HUDEP-2 (cell line): ENCODE results near the gene PIGR.
A peak's percentile ranks its signal among the peaks of the same experiment; 100 is the strongest.
"Not testable (repeated sequence)": the region's sequence is repeated elsewhere in the genome, so short reads cannot be mapped to it uniquely, and the experiment has no call there.

Experiments used
- DNase-seq, 76 experiments: peaks; one replicate each; lab custom pipeline; 2025; ENCODE audit not compliant: unreplicated experiment in 76 of 76; lab: John Stamatoyannopoulos, UW

Gene PIGR

DNA sequence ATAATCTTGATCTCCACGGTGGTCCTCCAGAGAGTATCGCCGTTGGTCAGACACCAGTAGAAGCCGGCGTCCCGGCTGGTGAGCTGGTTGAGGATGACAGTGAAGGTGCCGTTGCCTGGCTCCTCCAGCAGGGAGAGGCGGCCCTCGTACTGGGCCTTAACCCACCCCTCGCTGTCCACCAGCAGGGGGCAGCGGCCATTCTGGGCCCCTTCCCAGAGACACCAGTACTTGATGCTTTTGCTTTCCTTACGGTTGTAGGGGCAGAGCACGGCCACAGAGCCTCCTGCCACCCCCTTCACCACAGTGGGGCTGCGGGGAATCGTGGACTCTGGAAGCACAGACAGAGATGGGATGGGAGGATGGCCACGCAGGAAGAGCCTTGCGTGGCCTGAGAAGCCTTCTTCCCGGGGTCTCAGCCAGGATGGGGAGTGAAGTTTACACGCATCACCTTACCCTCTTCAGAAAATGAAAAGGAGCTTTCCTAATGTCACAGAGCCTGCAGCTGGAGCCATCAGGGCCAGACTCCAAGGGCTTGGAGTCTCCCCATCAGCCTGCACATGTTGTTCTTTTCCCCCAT, 10.7 kb downstream of the PIGR start:
- DNase-seq: peak in 47 of 76 experiments; percentile 5 to 56 (median 29)

DNA sequence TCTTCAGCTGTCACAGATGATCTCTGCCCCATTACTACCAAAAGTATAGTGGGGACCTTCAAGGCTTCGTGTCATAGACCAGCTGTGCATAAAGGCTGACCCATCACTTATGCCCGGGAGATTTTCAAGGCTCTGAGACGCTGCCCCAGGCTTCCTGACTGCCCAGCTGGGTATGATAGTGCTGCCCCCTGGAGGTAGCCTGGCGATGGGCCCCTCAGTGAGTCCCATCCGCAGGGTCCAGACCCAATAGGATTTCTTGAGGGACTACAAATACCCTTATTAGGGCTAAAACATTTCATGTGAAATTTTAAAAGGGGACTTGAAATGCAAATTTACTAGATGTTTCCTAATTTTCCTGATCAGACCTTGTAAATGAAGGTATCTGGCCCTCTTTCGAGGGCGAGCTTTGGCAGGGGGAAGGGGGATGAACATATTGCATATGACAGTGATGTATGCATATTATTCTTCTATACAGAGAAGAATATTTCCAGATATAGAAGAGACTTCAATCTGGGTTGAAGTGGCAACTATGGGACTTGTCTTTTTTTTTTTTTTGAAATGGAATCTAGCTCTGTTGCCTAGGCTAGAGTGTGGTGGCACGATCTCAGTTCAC, 12.8 kb downstream of the PIGR start:
- peak in 30 of 76 experiments; percentile 3 to 34 (median 18) for DNase-seq

DNA sequence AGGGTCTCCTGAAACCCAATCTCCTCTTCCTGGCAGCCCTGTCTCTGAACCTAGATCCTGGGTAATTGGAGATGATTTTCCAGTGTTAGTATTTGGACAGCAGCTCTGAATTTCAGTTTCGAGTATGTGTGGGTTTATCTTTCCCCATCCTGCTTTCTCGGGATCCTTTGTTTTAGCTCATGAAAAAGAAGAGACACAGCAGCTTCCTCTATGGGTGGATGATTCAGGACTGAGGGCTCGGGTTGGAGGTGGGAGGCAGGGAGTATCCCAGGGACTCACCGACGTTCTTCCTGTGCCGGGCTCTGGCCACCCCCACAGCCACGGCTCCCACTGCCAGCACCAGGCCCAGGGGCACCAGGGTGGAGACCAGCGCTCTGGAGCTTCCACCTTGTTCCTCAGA, 14.1 kb downstream of the PIGR start:
- DNase-seq: no peak

DNA sequence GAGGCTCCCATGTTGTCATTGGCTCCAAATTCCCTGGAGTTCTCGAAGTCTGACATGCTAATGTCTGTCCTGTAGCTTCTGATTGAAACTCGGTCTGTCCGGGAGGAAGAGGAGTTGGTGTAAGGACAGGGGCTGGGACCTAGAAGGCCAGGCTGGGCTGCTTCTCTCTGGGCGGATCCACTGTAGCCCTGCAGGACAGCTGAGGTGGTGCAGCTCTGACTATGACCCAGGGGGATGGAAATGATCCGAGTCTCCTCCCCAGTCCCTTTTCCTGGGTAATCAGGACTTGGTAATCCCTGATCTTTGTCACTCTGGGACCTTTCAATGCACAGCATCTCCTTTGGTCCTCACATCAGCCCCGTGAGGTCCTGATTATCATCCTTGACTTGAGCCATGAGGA, 14.6 kb downstream of the PIGR start:
- DNase-seq: no peak

DNA sequence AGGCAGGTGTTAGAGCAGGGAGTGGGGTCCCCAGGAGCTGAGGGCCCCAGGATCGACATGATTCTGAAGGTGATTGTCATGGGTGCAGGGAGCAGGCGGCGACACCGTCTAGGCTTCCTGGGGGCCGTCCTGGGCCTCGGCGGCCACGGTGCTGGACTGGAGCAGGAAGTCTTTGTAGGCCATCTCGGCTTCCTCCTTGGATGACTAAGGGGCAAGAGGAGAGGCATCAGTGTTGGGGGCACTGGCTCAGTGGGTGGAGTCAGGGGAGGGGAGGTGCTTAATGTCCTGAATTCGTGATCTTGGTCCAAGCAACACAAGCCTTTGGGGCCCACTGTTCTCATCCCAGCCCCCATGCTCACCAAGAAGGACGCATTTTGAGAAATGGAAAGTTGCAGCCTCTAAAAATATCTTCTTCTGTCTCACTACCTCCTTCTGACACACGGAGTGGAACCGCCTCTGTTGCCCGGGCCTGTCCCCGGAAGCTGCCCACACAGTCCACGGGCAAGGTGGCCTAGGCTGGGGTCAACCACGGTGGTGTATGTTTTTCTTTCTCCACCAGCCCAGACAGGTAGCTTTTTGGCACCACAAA, 16.0 kb downstream of the PIGR start:
- DNase-seq: no peak

DNA sequence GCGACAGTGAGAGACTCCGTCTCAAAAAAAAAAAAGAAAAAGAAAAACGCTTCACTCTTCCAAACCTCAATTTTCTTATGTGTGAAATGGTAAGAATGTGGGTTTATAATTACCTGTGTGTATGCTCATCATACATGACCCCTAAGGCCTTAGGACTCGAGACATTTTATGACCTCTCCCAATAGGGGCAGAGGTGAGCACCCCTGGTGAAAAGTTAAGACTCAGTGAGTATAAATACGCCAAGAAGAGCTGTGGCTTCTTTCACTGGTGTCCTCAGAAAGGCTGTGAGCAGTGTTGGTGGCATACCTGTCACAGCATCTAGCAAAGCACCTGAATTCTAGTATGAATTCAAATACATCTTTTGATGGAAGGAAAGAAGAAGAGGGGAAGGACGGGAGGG, 16.7 kb downstream of the PIGR start:
- DNase-seq: no peak

DNA sequence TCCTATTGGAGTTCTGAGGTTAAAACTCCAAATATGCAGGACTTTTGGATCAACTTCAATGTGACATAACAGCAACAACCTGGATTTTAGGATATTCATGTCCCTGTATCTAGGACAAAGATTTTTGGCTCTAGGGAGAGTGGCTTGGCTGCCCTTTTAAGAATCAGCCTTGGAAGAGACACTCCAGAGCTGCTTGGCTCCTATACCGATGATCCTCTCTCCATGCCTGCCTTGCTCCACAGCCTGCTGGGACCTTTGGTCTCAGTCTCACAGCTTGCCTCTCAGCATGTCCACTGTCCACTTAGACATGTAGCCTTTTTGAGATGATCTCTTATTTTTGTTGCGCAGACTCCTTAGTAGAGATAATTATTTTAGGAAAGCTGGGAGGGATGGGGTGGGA, 20.0 kb downstream of the PIGR start:
- DNase-seq: no peak

DNA sequence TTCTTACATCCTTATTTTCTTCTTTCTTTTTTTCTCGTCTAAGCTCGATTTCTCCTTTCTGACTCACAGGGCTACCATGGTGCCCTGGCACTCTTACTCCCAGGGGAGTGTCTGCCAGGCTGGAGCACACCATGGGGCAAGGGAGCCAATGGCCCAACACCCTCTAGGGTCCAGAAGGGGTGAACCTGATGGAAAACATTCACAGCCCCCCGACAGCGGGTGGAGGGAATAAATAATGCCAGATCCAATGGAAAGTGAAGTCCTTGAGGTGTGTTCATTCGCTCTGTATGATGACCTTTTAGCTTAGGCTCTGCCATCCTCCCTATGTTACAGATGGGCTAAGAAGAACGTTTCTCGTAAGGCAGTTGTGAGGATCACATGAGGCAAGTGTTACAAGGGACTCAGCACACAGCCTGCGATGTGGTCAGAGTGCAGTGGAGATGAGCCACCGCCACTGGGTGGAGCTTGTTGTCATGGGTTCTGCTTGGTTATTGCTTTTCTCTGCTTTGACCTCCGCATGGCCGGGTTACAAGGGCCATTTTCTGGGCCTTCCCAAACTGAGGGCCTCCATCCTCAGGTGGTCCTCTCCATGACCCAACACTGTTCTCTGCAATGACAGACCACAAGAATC, 21.0 kb downstream of the PIGR start:
- peak in 10 of 76 experiments; percentile 7 to 44 (median 20) for DNase-seq

DNA sequence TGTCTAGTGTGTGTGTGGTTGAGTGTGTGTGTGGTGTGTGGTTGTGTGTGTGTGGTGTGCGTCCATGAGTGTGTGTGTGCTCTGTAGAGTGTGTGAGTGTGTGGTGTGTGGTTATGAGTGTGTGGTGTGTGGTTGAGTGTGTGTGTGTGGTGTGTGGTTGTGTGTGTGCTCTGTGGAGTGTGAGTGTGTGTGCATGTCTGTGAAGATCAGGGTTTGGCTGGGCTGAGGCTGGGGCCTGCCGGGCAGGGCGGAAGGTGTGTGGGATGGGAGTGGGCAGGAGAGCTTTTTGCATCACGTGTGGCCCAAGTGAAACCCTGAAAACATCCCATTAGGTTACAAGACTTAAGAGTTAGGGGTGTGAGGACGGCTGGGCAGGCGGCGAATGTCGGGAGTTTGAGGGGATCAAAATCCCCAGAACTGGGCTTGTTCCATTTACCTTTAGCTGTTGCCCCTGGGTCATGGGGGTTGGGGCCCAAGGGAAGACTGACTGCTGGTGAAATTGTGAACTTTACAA, 21.6 kb downstream of the PIGR start:
- DNase-seq: no peak

DNA sequence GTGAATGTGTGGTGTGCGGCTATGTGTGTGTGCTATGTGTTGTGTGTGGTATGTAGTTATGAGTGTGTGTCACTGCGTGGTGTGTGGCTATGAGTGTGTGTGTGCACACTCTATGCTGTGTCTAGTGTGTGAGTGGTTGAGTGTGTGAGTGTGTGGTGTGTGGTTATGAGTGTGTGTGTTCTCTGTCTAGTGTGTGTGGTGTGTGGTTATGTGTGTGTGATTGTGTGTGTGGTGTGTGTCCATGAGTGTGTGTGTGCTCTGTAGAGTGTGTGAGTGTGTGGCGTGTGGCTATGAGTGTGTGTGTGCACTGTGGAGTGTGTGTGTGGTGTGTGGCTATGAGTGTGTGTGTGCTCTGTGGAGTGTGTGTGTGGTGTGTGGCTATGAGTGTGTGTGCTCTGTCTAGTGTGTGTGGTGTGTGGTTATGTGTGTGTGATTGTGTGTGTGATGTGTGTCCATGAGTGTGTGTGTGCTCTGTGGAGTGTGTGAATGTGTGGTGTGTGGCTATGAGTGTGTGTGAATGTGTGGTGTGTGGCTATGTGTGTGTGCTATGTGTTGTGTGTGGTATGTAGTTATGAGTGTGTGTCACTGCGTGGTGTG, 22.2 kb downstream of the PIGR start:
- not testable (repeated sequence) for DNase-seq

DNA sequence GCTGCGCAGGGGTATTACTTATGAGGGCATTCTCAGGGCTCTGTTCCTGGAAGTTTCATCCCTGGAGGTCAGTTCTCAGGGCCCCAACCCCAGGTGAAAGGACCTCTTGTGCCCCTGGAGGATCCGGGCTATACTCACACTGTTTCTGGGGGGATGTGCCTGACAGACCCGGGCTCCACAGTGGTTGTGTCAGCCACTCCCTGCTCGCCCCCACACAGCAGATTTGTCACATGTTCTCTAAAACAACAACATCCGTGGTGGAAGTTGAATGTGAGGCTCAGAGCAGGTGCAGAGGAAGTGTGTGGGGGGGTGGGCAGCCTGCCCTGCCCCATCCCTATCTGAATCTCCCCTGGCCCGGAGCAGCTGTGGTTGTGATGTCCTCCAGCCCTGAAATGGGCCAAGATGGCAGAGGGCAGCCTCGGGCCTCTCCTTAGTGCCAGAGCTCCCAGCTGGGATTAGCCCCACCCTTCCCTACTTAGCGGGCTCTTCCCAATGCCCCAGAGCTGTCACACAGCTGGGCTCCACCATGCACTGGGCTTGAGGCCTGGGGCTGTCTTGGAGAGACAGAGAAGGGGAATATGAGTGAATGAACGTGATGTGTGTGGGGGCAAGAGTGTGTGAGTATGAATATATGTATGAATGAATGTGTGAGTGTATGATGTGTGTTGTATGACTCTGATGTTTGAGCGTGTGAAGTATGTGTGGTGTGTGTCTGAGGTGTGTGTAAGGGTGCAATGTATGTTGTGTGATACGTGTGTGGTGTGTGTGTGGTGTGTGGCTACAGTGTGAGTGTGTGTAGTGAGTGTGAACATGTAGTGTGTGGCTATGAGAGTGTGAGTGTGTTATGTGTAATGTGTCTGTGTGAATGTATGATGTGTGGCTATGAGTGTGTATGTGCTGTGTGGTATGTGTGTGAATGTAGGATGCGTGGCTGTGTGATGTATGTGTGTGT, 23.0 kb downstream of the PIGR start:
- DNase-seq: no peak

DNA sequence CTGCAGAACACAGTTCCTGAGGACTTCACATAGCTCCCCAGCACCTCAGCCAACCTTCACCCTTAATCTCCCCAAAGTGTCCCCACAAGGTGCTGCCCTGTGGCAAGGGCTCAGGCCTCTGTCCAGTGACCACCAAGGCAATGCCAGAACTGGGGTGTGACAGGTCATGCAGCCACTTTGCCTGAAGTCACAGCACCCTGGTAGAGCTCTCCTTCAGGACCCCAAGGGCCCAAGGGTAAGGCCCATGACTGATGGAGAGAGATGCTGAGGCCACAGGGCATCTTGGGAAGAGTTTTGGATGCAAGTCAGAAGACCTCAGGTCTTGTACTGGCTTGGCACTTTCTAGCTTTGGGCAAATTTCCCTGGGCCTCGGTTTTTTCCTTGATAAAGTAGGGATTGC, 23.7 kb downstream of the PIGR start:
- DNase-seq: no peak

DNA sequence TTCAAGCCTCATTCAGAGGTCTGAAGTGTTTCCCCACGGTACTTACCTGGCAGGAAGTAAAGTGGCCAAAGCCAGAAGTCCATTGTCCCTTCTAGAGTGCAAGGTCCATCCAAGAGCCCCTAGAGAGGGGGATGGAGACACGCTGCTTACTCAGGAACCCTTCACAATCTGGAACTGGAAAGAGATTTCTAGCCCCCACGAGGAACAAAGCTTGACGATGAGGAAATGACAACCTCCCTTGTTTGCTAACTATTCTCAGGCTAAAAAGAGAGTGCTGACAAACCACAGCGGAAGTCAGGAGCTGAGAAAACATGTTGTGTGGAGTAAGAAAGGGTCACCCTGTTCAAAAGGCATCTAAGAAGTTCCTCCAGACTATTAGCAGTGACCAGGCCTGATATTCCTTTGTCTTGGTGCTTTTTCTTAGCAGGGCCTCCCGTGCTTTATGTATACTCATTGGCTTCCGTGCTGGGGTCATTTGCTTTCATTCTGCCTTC, 24.4 kb downstream of the PIGR start, which contains the start of gene FCMR:
Gene FCMR, minus strand, starts transcription at position 170 of the 494 bp plus-strand sequence. Its CDS starts 87 bp downstream, at position 83.
- DNase-seq: no peak

DNA sequence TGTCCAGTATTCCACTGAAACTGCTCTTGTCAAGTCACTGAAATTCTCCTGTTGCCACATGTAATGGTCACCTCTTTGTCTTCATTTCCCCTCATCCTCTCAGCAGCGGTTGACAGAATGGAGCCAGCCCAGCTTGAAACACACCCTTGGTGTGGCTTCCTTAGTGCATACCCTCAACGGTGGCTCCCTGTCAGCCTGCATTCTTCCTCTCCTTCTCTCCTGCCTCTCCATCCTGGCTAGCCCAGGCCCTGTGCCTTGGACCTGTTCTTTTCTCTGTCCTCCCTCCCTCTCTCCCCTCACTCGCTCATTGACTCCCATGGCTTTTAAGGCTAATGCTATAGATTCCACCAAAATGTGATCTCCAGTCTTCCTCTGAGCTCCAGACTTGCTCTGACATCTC, 28.2 kb downstream of the PIGR start:
- no peak for DNase-seq

DNA sequence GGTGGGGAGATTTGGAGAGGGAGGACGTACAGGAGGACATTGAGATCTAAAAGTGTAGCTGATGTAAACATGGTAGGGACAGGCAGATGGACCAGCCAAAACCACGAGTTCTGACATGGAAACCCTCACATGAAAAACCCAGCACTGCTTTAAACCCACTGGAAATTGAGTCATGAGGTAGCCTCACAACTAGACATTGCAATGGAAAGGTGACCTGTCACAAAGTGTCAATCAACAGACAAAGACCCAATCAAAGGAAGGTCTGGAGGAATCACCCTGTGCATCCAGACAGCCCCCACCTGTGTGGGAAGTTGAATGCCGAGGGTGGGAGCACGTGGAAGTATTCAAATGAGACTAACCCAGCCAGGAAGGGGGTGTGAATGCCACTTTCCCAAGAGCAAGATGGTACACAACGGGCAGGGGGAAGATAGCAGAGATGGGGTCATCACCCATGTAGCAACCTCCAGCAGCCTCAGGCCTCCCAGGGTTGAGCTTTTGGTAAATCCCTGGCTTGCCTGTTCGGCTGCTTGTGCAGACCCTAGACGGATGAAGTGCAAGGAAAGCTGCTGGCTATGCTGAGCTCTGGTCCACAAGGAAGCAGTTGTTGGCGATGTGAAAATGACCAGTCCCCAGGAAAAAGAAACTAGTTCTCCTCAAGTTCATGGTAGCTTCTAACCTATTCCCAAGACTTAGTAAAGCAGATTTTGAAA, 30.1 kb downstream of the PIGR start:
- no peak for DNase-seq

DNA sequence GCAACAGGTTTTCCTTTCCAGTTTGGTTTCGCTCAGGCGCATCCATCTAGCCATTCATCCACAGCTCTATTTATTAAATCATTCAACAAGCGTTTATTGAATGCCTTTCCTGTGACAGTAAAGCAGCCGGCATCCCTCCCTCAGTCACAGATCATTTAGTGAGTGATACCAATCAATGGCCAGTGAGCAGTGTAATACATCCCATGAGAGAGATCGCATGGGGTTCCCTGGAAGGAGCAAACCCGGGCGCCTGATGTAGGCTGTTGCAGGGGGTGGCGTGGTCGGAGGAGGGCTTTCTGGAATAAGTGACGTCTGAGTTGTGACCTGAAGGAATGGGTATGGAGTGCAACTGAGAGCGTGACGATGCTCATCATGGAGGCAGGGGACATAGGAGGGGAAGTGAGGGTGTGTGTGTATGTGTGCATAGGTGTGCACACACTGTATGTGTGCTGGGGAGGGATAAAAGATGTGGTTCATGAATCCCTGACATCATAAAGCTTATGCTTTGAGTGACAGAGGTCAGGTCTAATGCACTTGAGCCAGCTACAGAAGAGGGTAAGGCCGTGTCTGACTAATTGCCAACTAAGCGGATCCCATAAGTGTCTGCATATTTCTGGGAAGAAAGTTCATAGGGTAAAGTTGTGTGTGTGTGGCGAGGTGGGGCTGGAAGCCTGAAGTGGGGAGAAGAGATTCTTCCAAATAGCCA, 31.1 kb downstream of the PIGR start:
- DNase-seq: no peak

DNA sequence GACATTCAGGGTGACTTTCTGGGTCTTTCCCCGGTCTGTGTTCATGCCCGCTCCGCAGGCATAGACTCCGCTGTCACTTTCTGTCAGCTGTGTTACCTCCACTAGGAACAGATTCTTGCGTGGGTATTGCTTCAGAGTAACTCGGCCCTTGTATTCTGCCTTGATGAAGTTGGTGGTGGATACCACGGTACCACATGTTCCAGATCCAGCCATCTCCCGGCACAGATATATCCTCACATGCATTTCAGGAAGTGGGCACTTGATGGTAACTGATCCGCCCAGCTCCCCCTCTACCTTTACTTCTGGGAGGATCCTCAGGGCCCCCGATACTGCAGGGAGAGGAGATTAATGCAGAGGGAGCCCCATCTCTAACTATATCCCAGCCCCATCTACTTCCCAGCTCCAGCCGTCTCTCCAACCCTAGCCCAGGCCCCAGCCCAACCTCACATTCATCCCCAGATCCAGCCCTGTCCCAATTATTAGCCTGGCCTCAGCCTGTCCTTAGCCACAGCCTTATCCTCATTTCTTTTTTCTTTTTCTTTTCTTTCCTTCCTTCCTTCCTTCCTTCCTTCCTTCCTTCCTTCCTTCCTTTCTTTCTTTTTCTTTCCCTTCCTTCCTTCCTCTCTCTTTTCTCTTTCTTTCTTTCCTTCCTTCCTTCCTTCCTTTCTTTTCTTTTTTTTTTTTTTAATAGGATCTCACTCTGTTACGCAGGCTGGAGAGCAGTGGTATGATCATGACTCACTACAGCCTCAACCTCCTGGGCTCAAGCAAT, 32.3 kb downstream of the PIGR start:
- no peak for DNase-seq
